GM18907 (cell line): Measurements from ENCODE around the gene TMEM39B.
A peak's percentile ranks its signal among the peaks of the same experiment; 100 is the strongest.
"Not testable (repeated sequence)": the region's sequence is repeated elsewhere in the genome, so short reads cannot be mapped to it uniquely, and the experiment has no call there.

Experiments used
- ATAC-seq: cut with Tn5 transposase; IDR thresholded peaks from one replicate; pipeline ENCODE4 v1.9.1; 2021; ENCODE audit warnings: mild to moderate bottlenecking, moderate library complexity; ENCODE audit not compliant: unreplicated experiment

The TMEM39B gene

DNA sequence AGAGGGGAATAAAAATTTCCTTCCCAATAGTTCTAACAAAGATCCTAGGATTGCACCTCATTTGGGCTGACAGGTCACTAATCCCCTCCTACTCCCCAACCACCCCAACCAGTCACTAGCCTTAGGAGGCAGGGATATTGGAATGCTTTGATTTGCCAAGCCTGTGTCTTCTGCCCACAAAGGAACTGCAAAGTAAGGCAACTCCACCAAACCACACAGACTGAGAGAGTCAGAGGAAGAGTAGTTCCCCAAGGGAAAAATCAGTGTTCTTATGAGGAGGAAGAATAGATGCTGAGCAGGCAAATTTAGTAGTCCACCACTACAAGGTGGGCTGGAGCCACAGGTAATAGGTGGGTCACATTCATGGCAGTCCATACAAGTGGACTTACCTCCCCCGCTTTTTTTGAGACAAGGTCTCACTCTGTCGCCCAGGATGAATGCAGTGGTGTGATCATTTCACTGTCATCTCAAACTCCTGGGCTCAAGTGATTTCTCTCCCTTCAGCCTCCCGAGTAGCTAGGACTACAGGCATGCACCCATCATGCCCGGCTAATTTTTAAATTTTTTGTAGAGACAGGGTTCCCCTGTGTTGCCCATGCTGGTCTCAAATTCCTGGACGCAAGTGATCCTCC, 3.7 kb upstream of the TMEM39B start:
- ATAC-seq = no peak

DNA sequence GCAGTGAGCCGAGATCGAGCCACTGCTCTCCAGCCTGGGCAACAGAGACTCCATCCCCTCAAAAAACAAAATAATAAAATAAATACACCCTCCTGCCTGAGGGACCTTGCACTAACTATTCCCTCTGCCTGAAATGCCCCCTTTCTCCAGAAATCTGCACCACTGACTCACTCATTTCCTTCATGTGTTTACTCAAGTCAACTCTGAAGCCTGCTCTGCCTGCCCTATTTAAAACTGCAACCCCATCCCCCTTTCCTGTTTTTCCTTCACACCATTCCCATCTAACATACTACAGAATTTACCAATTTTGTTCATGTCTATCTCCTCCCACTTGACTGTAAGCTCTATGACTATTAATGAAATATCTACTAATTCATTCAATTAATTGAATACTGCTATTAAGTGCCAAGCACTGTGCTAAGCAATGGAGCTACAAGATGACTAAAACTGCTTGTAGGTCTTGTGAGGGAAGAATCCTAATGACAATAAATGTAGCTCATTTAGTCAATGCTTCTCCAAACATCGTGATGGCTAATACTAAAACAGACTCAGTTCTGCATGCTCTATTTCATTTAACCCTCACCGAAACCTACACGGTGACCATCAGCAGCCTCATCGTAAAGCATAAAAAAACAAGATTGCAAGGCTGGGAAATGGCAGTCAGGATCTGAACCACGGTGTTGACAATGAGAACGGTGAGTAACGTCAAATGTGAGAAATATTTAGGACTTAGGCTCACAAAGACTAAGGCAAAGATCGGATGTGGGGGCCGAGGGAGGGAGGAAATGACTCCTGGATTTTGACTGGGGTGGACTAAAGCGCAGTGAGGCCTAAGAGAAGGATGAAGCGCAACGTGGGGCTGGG, 749 bp upstream of the TMEM39B start:
- ATAC-seq = no peak

DNA sequence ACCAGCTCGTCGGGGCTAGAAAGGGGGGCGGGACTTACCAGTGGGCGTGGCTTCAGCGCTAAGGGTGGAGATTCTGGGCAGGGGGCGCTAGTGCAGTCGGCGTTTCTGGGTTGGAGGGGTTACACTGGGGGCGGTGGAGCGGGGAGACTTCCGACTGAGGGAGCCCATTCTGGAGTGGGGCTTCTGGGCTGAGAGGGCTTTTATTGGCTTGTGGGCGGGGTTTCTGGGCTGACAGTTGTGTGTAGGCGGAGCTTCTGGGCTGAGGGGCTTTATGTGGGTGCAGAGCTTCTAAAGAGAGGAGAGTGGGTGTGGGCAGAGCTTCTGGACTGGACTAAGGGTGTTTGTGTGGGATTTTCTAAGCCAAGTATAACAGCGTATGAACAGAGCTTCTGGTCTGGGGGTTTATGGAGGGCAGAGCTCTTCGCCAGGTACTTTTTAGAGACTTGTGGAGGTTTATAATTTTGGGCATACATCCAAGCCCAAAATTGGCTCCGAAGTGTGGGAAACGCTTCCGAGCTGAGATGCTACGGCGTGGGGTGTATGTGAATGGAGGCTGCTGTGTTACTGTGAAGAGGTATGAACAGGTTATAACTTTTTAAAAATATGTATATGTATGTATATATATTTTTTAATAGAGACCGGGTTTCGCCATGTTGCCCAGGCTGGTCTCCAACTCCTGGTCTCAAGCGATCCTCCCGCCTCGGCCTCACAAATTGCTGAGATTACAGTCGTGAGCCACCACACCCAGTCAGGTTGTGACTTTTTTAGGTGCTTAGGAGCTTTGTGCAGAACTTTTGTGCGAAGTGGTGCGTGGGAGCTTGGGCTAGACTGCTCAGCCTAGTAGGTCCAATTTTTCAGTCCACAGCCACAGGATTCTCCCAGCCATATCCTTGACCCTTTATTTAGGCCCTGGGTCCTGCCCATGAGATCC, 825 bp downstream of the TMEM39B start:
- peak; percentile 18 for ATAC-seq

DNA sequence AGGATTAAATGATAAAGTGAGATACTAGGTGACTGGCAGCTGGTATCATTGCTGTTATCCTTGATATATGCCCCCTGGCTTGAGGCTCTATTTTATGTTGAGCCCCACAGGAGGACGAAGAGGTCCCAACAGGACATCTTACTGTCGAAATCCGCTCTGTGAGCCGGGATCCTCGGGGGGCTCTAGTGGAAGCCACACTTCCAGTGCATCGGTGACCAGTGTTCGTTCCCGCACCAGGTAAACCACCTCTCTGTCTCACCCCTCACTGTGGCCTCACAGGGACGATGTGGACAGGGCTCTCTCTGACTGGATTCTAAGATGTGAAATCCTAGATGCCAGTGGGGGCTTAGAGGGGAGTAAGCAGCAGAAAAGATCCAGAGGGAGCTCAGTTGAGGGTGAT, 2.1 kb downstream of the TMEM39B start:
- ATAC-seq = no peak

DNA sequence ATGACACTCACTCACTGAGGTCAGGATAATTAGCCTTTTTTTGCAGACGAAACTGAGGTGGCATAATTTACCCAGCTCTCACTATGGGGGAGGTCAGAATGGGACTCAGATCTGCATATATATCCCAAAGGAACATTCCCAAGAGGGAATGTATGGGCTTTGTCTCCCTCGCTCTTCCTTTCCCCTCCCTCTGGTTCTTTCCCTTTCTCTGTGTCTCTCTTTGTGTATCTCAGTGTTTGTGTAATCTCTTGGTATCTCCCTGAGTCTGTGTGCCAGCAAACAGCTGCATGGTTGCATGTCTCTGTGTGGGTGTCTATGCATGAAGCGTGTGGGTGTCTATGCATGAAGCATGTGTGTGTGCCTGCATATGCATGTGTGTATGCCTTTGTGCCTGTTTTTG, 4.7 kb downstream of the TMEM39B start:
- ATAC-seq = no peak

DNA sequence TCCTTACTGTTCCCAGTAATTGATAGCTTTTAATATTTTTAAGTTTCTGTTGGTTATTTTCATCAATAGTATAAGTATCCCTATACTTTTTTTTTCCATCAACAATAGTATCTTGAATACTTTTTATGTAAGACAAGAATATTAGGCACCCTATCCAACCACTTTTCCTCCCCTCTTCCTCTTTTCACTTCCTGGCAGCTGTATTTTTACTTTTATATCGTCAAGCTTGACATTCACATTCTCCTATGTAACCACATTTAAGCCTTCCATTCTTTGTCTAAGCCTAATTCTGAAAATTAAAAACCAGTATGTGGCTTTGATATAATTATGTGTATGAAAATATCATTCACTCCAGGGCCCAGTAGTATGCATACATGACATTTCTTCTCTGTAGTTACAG, 9.3 kb downstream of the TMEM39B start:
- no peak for ATAC-seq

DNA sequence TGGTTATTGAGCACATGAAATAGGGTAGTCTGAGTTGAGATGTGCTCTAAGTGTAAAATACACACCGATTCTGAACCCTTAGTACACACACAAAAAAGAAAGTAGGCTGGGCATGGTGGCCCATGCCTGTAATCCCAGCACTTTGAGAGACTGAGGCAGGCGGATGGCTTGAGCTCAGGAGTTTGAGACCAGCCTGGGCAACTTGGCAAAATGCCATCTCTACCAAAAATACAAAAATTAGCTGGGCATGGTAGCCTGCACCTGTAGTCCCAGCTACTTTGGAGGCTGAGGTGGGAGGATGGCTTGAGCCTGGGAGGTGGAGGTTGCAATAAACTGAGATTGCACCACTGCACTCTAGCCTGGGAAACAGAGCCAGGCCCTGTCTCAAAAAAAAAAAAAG, 13.6 kb downstream of the TMEM39B start:
- not testable (repeated sequence) for ATAC-seq

DNA sequence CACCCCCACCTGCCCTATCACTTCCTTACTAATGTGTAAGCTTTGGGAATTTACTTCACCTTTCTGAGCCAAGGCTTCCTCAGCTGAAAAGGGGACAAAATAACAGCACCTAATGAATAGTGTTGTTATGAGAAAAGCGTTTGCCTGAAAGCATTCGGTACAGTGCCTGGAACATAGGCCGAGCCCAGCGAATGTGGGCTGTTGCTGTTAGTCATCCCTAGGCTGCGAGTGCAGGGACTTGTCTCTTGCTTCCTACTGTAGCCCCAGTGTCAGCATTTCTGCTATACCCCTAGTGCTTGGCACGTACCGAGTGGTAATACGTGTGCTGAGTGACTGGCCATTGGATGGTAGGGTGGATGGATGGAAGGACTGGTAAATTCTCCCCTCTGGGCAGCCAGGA, 18.4 kb downstream of the TMEM39B start:
- no peak for ATAC-seq

DNA sequence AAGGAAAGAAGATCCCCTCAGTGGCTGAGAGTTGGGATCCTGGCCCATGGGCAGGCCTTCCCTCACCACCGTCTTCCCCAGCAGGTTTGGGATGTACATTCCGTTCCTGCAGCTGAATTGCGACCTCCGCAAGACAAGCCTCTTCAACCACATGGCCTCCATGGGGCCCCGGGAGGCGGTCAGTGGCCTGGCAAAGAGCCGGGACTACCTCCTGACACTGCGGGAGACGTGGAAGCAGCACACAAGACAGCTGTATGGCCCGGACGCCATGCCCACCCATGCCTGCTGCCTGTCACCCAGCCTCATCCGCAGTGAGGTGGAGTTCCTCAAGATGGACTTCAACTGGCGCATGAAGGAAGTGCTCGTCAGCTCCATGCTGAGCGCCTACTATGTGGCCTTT, 18.9 kb downstream of the TMEM39B start:
- no peak for ATAC-seq

DNA sequence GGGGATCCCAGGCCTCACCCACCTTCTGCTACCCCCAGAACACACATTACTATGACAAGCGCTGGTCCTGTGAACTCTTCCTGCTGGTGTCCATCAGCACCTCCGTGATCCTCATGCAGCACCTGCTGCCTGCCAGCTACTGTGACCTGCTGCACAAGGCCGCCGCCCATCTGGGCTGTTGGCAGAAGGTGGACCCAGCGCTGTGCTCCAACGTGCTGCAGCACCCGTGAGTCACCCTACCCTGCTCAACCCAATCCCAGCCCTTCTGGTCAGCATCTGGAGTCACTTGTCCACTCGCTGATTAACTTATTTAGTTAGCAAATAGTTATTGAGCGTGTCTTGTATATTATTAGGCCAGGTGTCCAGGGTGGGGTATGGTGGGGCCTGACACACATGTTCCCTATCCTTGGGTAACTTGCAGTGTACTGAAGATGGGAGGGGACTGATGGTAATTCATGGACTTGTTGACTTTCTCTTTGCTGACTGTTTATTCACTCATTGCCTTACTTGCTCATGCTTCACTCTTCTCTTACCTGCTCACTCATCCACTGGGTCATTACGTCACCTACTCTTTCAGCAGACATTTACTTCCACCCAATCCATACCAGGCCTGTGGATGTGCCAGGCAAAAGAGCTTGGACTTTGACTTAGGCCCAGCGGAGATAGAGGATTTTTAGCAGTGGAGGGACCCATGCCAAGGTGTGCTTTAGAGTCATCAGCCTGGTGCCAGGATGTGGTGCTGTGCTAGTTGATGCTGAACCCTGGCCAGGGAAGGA, 22.2 kb downstream of the TMEM39B start:
- ATAC-seq = no peak

DNA sequence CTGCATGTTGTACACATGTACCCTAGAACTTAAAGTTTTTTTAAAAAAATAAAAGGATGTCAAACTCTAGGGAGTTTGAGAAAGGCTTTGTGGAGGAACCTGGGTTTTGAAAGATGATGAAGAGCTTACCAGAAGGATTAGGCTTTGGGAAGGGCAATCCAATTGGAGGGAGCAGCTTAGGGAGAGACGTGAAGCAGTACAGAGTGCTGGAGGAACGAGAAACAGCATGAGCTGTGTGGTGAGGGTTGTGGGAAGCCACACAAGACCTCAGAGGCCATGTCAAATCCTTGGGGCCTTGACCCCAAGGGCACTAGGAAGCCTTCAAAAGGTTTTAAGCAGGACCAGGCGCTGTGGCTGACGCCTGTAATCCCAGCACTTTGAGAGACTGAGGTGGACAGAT, 26.7 kb downstream of the TMEM39B start:
- no peak for ATAC-seq

DNA sequence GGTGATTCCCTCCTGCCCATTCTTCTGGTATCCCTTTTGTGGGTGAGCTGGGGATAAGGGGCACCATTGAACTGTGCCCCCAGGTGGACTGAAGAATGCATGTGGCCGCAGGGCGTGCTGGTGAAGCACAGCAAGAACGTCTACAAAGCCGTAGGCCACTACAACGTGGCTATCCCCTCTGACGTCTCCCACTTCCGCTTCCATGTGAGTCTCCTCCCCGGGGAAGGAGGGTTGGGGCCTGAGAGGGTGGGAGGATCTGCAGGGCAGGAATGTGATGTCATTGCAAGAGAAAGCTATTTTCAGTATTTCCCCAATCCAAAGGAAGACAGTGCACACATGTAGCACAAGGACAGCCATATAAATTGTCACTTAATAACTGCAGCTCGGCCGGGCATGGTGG, 27.6 kb downstream of the TMEM39B start:
- no peak for ATAC-seq

DNA sequence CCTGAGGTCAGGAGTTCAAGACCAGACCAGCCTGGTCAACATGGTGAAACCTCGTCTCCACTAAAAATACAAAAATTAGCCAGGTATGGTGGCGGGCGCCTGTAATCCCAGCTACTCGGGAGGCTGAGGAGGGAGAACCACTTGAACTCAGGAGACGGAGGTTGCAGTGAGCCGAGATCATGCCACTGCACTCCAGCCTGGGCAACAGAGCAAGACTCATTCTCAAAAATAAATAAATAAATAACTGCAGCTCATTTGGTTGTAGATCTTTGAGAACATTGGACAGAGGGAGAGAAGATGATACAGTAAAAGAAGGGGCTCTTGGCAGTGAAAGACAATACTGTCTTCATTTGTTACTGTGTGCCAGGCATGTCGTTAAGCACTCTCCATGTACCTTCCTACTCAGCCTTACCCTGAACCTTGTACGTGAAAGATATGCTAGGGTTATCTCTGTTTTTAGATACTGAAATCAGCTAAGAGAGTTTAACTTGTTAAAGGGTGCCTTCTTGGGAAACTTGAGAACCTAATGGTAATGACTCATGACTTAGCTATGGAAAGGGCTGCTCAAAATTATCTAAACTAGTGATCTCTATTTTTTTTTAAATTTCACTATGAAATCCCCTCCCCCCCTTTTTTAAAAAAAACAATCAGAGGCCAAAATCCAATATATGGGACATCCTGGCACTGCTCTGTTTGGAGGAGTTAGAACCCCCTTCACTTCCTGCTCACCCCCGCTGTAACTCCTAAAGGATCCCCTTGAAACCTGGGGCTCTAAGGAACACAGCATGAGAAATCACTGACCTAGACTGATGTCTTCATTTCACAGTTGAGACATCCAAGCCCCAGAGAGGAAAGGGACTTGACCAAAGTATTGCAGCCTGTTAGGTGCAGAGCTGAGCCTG, 28.3 kb downstream of the TMEM39B start:
- ATAC-seq = no peak

DNA sequence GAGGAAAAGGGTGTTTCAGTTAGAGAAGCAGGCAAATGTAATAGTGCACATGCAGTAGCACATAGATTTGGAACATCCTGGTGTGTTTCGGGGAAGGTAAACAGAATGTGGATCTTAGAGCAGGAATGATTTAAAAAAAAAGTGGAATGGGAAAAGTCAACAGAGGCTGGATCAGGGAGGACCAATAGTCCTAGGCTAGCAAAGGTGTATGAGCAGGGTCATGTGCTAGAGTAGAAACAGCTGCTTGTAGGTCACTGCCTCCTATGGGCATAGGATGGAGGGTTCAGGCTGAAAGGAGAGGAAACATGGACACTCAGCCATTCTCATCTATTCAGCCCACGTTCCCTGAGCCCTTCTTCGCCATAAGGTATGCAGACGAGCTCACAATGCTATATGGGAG, 31.4 kb downstream of the TMEM39B start:
- no peak for ATAC-seq

DNA sequence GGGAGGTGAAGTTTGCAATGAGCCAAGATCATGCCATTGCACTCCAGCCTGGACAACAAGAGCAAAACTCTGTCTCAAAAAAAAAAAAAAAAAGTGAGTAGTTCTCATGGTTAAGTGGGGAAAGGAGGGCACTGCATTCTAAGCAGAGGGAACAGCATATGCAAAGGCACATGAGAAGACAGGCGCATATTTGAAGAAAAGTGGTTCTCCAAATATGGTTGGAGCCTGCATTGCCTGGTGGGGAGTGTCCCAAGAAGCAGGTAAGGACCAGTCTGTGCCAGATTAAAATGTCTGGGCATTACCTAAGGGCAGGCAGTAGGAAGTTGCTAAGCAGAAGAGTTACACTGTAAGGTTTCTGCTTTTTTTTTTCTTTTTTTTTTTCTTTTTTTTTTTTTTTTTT, 32.6 kb downstream of the TMEM39B start:
- no peak for ATAC-seq

DNA sequence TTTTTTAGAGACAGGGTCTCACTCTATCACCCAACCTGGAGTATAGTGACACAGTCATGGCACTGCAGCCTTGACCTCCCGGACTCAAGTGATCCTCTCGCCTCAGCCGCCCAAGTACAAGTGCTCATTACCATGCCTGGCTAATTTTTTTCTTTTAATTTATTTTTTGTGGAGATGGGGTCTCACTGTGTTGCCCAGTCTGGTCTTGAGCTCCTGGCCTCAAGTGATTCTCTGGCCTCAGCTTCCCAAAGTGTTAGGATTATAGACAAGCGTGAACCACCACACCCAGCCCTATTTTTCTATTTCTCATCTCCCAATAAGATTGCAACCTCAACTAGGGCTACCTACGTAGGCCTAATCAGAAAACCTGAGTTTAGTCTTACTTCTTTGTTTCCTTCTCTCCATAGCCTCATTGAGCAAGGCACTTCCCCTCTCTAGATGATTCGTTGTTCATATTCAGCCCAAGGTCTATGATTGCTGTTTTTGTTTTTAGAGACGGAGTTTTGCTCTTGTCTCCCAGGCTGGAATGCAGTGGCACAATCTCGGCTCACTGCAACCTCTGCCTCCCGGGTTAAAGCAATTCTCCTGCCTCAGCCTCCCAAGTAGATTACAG, 34.0 kb downstream of the TMEM39B start:
- ATAC-seq = no peak

DNA sequence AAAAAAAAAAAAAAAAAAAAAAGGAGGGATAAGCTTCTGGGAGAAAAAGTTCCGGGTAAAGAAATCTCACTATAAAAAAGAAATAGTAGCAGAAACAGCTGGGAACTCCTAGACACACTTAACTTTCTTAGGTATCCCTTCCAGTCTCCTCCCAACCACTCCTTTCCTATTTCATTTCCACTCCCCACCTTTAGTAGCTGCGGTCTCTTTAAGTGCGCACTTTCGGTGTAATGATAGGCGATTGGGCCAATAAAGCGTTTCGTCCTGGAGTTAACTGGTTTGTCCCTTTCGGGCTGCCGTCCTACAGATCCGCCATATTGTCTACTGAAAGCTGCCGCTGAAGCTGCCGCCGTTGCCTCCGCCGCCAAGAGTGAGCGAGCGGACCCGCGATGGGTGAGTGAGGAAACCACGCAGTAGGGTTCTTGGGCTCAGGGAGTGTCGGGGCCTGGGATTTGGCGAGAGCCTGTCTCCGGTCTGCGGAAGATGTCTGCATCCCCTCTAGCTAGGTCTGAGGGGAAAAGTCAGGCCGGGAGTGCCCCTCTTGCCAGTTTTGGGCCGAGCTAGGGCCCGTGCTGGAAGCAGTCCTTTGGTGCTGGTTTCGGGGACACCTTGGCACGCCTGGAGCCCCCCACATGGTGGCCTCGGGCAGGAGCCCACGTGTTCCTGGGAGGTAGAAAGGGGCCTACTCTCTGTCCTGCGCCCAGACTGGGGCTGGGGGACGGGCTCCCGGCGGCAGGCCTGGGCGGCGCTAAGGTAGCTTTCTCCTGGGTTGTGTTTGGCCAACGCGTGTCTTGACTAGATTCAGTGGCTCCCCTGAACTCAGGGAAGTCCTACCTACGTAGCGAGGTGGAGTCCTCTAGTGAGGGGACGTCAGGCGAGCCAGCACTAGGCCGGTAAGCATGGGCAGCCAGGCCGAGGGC, 35.3 kb downstream of the TMEM39B start, which contains the start of gene KPNA6:
Gene KPNA6, plus strand, starts transcription at position 315 of the 920 bp plus-strand sequence. Its CDS starts 75 bp downstream, at position 390.
- ATAC-seq = peak; percentile 69

DNA sequence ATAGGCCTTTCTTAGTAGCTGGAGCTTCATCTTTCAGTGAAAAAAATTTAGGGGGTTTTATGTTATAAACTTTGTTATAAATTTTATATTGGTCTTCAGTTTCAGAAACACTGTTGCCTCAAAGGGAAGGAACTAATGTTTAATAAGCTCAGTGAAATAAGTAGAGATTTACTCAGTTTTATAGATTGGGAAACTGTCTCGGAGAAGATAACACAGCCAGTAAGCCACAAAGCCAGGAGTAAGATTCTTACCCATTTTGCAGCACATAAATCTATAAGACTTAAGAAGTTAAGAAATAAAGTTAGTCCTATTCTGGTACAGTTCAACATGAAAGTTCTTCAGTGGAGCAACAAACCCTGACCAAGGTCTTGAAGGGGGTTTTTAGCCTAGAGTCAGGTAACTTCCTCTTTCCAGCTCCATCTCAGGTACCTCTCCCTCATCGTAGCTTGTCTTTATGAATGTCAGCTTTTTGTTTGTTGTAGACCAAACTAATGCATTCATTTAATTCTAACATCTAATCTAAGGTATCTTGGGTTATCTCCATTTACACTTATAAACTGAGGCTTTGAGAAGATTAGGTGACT, 38.4 kb downstream of the TMEM39B start:
- ATAC-seq = no peak
